ENCODE results near the gene COQ5.
"Not testable (repeated sequence)": the region's sequence is repeated elsewhere in the genome, so short reads cannot be mapped to it uniquely, and the experiment has no call there.

COQ5 gene

DNA sequence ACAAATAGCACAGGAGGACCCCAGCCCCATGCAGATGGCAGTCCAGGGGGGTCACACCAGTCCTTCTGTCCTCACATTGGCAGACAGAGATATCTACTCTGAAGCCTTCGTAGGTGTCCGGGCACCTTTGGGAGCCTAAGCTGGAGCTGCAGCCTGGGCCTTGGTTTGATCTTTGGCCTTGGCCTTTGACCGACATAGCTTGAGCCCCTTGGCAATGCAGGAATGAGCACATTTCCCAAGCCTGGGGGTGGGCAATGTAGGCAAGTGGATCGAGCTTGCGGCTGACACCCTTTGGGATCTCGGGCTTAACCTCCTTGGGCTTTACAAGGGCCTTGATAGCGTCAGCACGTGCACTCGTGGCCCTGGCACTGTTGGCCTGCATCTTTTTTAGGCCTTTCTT, 6.4 kb downstream of the COQ5 start:
- no peak for FAIRE-seq

- not testable (repeated sequence) for FAIRE-seq
Measured at GRCh38 chr12:120519324-120519723, 9.6 kb downstream of the COQ5 start.

DNA sequence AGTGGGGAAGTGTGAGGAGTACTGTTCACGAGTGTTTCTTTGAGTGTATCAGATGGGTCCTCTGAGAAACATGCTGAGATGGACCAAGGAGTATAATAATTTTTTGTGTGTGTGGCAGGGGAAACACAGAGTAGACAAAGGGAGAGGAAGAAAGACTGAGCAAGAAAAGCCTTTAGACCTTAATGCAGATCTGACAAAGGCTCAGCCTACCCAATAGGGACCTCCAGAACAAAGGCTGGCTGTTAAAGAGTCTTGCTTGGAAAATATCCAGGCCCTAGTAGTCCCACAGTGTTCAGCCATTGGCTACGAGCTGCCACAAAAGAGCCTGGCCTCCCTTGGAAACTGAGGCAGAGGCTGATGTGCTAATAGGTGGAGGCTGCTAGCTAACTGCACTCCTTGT, 13.5 kb downstream of the COQ5 start:
- no peak for FAIRE-seq

DNA sequence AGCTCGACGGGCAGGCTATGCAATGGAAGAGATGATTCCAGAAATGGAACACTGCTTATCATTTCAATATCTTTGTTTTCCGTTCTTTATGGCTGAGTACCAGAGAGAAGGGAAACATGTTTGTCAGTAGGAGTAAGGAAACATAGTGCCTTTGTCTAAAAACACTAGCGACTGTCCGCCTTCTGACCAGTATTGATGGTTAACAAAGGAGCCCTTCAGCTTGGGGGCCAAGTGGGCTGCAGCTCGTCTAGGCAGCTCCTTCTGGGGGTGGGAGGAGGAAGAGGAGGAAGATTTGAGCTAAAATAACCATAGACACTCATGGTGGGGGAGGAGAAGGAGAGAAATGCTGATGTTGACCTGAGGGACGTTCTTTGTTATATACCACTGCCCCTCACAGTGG, 15.0 kb downstream of the COQ5 start:
- FAIRE-seq: no peak

DNA sequence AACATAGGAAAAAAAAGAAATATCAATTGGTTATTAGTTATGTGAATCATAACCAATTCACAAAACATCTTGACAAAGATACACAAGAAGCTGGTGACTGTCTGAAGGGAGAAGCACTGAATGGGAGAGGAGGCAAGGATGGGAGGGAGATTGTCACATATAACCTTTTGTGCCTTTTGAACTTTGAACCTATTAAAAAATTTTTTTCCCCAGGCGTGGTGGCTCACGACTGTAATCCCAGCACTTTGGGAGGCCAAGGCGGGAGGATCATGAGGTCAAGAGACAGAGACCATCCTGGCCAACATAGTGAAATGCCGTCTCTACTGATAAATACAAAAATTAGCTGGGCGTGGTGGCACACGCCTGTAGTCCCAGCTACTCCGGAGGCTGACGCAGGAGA, 20.4 kb downstream of the COQ5 start:
- no peak for FAIRE-seq

- FAIRE-seq: no peak
Measured at GRCh38 chr12:120504587-120504986, 24.4 kb downstream of the COQ5 start.

DNA sequence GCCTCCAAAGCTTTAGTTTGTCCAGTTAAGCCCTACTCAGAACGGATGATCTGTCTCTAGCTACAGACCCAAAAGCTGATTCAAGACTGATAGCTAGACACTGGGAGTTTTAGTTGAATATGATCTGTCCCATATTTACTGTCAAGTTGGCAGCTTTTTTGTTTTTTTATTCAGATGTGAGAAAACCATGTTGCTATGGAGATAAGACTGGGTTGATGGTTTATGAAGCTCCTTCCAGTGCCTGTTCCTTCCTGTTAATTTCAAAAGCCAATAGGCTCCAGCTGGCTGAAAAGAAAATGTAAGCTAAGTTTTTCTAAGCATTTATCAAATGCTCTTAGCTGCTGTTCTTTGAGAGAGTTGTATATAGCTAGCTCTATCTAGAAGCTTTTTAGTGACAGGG, 28.4 kb downstream of the COQ5 start:
- FAIRE-seq: no peak

DNA sequence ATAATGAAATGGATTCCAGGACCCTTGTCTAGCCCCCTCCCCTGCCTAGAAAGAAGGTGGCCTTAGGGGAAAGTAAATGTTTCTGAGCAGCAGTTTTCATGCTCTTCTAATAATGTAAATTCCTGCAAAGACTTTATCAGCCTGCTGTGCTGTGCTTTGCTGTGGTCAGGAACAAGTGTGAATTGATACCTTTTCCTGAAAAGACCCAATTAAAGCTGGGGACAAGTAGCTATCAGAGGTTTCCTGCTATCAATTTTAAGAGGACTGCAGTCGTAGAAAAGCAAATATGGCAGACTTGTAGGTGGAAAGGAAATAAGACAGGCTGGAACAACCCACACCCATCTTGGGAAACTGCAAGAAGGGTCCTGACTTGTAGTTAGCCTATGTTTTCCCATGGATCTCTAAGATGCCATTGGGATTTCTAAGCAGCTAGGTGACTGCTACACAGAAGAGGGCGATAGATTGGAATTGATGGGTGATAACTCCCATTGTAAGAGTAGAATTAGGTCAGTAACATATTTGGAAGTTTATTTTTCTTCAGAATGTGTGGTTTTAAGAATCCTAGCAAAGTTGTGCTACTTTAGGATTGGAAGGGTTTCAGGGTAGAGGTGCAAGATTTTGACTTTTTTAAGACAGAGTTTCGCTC, 30.0 kb downstream of the COQ5 start:
- FAIRE-seq: no peak

GRCh38 chr12:120497524-120498150, 31.3 kb downstream of the COQ5 start:
- FAIRE-seq: no peak

GRCh38 chr12:120496413-120497340, 32.3 kb downstream of the COQ5 start:
- no peak for FAIRE-seq

DNA sequence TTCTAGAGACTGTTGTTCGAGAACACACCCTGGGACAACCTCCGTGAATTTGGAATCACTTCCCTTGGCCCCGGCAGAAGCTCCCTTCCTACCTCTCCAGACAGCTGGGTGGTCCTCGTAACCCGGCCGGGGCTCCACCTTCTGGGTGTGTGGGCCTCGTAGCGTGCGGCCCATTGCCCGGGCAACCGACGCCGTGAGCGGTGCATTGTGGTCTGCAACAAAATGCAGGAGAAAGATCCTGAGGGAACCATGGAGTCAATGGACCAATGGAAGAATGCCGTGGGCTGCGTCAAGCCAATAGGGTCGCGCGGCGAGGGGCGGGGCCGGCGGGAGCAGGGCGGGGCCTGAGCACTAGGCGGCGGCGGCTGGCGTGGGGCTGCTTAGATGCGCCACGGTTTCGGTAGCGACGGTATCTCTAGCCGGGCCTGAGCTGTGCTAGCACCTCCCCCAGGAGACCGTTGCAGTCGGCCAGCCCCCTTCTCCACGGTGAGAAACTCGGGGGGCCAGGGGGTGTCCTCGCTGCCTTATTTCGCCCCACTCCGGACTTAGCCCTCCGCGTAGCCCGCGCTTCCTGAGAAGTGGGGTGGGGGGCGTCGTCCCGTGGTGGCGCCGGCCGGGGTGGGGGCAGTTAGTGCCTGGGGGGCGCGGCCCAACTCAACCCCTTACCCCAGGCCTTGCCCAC, 33.1 kb downstream of the COQ5 start, which contains the start of gene DYNLL1:
DYNLL1 (plus strand) TSS at position 383 of the 682 bp plus-strand sequence. CDS start 309 bp downstream, outside the sequence.
- FAIRE-seq: peak; percentile 47

DNA sequence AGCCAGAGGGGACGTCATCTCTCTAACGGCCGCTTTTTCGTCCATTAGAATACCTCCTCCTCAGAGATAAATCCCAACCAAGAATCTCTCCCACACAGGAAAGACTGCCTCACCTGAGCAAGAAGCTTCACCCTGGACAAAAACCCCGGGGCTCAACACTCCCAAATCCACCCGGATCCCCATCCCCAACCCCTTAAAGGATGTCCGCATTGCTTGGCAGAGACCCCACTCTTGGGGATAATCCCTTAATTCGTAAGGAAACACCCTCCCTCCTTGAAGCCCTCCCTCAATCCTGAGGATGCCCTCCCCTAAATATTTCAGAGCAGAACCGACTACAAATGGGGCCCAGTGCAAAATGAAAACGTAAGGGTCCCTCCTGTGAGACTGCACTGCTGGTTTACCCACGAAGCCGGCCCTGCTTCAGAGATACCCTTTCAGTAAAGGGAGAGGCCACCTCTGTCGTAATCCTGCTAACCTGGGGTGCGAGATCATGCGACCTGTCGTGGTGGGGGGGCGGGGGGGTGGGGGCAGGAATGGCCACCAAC, 33.7 kb downstream of the COQ5 start:
- no peak for FAIRE-seq

GRCh38 chr12:120490833-120491512, 38.0 kb downstream of the COQ5 start:
- no peak for FAIRE-seq

GRCh38 chr12:120490325-120490724, 38.6 kb downstream of the COQ5 start:
- no peak for FAIRE-seq

DNA sequence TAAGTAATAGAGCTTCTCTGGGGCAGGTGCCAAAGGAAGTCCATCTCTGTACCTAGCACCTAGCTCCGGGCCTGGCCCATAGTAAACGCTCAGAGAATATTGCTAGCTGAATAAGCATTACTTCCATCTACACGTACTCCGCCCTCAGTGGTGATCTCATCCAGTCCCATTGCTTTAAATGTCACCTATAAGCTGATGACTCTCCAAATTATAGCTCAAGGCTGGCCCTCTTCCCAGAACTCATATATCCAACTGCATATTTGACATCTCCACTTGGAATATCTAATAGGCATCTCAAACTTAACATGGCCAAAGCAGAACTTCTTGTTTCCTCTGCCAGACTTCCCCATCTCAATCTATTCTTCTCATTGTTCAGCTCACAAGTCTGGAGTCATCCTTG, 39.9 kb downstream of the COQ5 start:
- FAIRE-seq: no peak

GRCh38 chr12:120488057-120488640, 40.8 kb downstream of the COQ5 start:
- no peak for FAIRE-seq

DNA sequence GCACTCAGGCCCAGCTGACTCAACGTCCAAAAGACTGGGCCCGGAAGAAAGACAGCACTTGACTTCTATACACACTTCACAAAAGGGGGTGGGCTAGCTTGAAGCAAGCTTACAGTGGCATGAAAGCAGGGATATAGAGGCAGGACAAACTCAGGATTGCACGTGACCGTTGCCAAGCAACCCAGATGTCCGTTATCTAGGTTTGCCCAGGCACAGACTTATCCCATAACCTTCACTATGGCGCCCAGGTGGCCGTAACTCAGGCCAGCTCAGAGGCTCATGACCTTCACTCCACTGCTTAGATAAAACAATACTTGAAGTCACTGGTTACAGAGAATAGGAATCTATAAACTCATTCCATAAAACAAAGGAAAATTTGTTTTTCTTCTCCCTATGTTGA, 41.4 kb downstream of the COQ5 start:
- not testable (repeated sequence) for FAIRE-seq

DNA sequence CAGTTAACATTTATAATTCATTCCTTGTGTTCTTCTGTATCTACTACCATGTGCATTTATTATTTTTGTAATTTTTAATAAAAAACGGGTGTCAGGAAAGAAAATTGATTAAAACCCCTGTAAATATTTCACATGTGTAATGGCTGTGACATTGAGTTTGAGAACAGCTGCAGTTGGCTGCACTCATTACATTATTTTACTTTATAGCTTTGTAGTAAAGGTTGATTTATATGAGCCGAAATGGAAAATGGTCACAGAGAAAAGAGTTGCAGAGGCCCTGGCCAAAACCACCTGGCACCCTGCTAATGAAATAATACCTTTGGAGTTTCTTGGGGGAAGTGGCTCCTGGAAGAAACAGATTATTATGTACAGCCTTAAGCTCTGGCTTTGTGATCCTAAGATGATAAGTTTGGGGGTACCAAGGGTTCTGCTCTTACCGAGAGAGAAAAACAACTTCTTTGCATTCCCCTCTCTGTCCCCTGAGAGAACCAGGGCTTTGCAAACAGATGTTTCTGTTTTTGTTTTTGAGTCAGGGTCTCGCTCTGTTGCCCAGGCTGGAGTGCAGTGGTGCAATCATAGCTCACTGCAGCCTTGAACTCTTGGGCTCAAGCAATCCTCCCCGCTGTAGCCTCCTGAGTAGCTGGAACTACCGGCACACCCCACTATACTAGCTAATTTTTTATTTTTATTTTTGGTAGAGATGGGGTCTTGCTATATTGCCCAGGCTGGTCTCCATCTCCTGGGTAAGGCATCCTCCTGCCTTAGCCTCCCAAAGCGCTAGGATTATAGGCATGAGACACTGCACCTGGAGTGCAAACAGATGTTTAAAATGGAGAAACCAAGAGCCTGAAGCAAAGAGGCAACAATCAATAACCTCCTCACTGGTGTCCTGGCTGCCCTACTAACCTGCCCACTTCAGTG, 42.7 kb downstream of the COQ5 start:
- FAIRE-seq: no peak

DNA sequence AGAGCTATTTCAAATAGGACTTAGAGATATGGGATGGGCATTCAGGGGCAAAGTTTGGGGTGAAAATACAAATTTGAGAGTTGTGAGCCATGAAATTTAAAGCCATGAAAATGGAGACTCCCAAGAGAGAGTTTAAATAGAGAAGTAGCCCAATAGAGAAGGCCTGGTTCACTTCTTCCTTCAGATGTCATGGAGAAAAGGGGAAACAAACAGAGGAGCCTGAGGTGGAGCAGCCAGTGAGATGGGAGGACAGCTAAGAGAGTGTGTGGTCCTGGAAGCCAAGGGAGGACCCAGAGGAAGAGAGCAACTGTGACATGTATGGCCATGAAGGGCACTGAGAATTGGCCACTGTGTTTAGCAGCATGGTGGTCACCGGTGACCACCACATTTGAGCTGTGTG, 45.3 kb downstream of the COQ5 start:
- FAIRE-seq: no peak

DNA sequence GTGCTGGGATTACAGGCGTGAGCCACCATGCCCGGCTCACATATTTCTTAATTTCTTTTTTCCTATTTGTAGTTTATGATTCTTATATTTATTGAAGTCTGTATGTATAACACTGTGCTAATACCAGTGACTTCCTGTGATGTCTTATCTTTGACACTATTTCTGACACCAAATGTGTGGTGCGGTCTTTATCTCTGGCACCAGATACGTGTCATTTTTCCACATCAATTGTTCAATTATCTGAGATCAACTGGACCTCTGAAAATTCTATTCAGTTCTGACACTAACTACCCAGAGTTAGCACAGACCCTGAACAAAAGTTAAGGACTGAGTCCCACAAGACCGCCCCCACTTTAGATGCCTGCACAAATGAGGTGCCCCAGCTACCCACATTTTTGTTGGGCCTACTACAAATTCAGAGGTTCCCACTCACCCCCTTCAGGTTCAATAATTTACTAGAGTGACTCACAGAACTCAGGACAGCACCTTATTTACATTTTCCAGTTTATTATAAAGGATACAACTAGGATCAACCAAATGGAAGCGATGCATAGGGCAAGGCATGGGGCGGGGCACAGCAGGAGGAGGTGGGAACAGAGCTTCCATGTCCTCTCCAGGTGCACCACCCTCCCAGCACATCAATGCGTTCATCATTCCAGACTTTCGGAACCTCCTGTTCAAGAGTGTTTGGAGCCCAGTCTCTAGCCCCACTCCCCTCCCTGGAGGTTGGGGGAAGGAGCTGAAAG, 47.8 kb downstream of the COQ5 start:
- no peak for FAIRE-seq
